ENCODE data around the gene NATD1.

NATD1 gene

DNA sequence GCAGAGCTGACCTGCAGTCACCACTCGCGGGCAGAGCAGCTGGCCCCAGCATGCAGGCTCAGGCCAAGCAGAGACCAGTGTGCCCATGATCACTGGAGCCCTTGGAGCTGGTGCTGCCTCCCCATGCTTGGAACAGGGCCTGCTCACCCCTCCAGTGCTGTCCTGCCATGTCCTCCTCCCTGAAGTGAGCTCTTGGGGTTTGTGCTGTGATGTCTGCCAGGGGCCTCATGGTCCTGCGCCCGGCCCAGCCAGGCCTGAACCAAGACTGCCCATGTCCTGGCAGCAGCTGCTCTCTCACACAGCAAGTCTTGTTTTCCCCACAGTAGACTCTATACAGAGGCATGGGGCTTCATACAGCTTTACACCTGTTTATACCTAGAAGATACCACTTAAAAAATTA is 63.8 kb downstream of the NATD1 start:
- DNase-seq = no peak

Data from 8988T (cell line).